OCI-LY7 (cell line): Measurements from ENCODE around the gene SPACA4. TPM values are rescaled to one million over a fixed set of nuclear protein-coding genes. Genes with fewer than 3 reads are reported as not detected.

Source experiments
- BruUV-seq: library from RNA; stranded (reverse); fragments of 400-500 nt; replicated peaks from 2 replicates; lab custom pipeline; 2021; lab: Mats Ljungman, UMichigan
- CTCF ChIA-PET: fragments of 300-600 bp; sonication (Branson Sonifier 250); formaldehyde crosslinking; loops from one replicate; lab custom pipeline; 2022; ENCODE audit warnings: antibody characterized with exemption; ENCODE audit not compliant: unreplicated experiment; lab: Charles Lee
- POLR2A ChIA-PET: fragments of 300-600 bp; sonication (Branson Sonifier 250); formaldehyde crosslinking; loops from one replicate; lab custom pipeline; 2022; ENCODE audit warnings: antibody characterized with exemption; lab: Charles Lee
- DNase-seq: peaks from one replicate; pipeline ENCODE4 v3.0.0-alpha.2; 2015; ENCODE audit warnings: low spot score
- H2AFZ ChIP-seq: fragments of 200-600 bp; sonication (generic), shearing (Covaris generic); 2 replicates; pipeline ENCODE4 v1.6.1; 2014; ENCODE audit warnings: mild to moderate bottlenecking, antibody characterized with exemption, low read length, moderate library complexity
- H3K27ac ChIP-seq: fragments of 200-600 bp; sonication (generic); 2 replicates; pipeline ENCODE4 v1.5.1; 2014; ENCODE audit warnings: mixed run types, low read depth, mild to moderate bottlenecking, moderate library complexity, low read length, inconsistent platforms; ENCODE audit not compliant: poor library complexity, severe bottlenecking
- H3K36me3 ChIP-seq: fragments of 200-600 bp; sonication (generic); 2 replicates; pipeline ENCODE4 v1.6.1; 2014; ENCODE audit warnings: mild to moderate bottlenecking, antibody characterized with exemption, low read length, moderate library complexity, mixed read lengths; ENCODE audit not compliant: insufficient read depth
- H3K4me1 ChIP-seq: fragments of 200-600 bp; sonication (generic); 2 replicates; pipeline ENCODE4 v1.5.1; 2014; ENCODE audit warnings: mild to moderate bottlenecking, low read length; ENCODE audit not compliant: insufficient read depth, poor library complexity, severe bottlenecking
- H3K4me2 ChIP-seq: fragments of 200-600 bp; sonication (generic); 2 replicates; pipeline ENCODE4 v1.6.1; 2014; ENCODE audit warnings: mild to moderate bottlenecking, low read length
- H3K4me3 ChIP-seq: fragments of 200-600 bp; sonication (generic); 2 replicates; pipeline ENCODE4 v1.5.1; 2014; ENCODE audit warnings: mild to moderate bottlenecking, low read depth, low read length; ENCODE audit not compliant: poor library complexity, severe bottlenecking
- H3K79me2 ChIP-seq: fragments of 200-600 bp; sonication (generic); 2 replicates; pipeline ENCODE4 v1.6.1; 2016; ENCODE audit warnings: low read depth, mild to moderate bottlenecking, low read length, moderate library complexity, mixed read lengths; ENCODE audit not compliant: insufficient read depth
- H3K9me2 ChIP-seq: fragments of 200-600 bp; sonication (generic); 2 replicates; pipeline ENCODE4 v1.6.1; 2016; ENCODE audit warnings: mild to moderate bottlenecking, low read length, mixed read lengths; ENCODE audit not compliant: insufficient read depth
- H3K9me3 ChIP-seq: fragments of 200-600 bp; sonication (generic); 2 replicates; pipeline ENCODE4 v1.6.1; 2014; ENCODE audit warnings: mild to moderate bottlenecking, mixed run types, low read length, mixed read lengths
- H4K20me1 ChIP-seq: fragments of 200-600 bp; sonication (generic); 2 replicates; pipeline ENCODE4 v1.6.1; 2014; ENCODE audit warnings: mild to moderate bottlenecking, antibody characterized with exemption, low read length, moderate library complexity, mixed read lengths; ENCODE audit not compliant: insufficient read depth
- EZH2phosphoT487 ChIP-seq: fragments of 200-600 bp; sonication (generic); IDR thresholded peaks from 2 replicates; pipeline ENCODE4 v1.6.1; 2018; ENCODE audit warnings: low read depth, borderline replicate concordance, mild to moderate bottlenecking, mixed run types, antibody characterized with exemption, low read length, moderate library complexity, mixed read lengths
- intact Hi-C: fragments of 100-400 bp; cut with micrococcal nuclease; formaldehyde crosslinking; loops from one replicate; pipeline ENCODE4 v1.10.0; 2022; ENCODE audit not compliant: unreplicated experiment
- total RNA-seq, 2 experiments: library from RNA; depleted of rRNA in 1 of 2; stranded (reverse); fragments of >200 nt in 1 of 2; shearing (Covaris generic) in 1 of 2; gene quantifications; 2 replicates each; pipeline ENCODE4 v1.2.3, GENCODE V29; 2014 to 2022
- TF ChIP-seq, protein P1 (sequence below): fragments of 200-600 bp; sonication (generic); conservative IDR thresholded peaks from 2 replicates; pipeline ENCODE4 v1.5.1; 2014; ENCODE audit warnings: mild to moderate bottlenecking, antibody characterized with exemption, low read length, moderate library complexity, mixed read lengths

The SPACA4 gene
- total RNA-seq, 2 experiments from 2014 or later, result not detected

DNA sequence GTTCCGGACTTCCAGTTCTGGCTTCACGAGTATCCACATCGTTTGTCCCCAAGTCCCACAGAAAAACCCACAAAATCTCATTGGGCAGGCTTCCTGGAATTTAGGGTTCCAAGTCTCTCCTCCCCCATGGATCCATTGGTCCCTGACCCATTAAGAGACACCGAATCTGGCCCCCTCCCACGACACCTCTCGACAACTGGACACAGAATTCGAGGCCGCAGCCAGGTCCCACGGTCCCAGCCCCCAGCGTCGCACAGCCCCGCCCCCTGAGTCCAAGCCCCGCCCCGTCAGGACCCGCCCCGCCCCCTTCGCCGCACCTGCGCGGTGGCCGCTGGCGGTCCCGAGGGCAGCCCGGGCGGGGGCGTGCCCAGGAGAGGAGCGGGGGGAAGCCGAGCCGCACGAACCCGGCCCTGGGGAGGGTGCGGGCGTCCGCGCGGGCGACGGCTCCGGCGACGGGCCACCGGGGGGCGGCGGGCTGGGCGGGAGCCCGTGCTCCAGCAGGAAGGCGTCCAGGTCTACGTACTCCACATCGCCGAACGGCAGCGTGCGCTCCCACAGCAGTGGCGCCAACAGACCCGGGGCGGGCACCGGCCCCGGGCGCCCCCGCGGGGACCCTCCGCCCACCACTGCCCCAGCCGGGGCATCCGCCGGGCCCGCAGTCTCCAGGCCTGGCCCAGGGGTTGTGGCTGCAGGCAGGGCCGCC lies 28.9 kb downstream of the SPACA4 start:
- no peak for TF ChIP-seq EZH2phosphoT487
- TF ChIP-seq, protein P1, sequence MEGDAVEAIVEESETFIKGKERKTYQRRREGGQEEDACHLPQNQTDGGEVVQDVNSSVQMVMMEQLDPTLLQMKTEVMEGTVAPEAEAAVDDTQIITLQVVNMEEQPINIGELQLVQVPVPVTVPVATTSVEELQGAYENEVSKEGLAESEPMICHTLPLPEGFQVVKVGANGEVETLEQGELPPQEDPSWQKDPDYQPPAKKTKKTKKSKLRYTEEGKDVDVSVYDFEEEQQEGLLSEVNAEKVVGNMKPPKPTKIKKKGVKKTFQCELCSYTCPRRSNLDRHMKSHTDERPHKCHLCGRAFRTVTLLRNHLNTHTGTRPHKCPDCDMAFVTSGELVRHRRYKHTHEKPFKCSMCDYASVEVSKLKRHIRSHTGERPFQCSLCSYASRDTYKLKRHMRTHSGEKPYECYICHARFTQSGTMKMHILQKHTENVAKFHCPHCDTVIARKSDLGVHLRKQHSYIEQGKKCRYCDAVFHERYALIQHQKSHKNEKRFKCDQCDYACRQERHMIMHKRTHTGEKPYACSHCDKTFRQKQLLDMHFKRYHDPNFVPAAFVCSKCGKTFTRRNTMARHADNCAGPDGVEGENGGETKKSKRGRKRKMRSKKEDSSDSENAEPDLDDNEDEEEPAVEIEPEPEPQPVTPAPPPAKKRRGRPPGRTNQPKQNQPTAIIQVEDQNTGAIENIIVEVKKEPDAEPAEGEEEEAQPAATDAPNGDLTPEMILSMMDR, result no peak
- H2AFZ ChIP-seq, result peak overlapping the region; percentile 45; the same call in 1 of the 2 replicates
- H3K79me2 ChIP-seq, result no peaks in the 10 kb centered on the region; the same call in 1 of the 2 replicates
- peak overlapping the region; percentile 76 for H3K4me3 ChIP-seq
- H3K27ac ChIP-seq, result peak overlapping the region; percentile 94
- POLR2A ChIA-PET, result no interaction called here
- DNase-seq, result peak; percentile 86
- intact Hi-C loops, result loop anchor here (5.0 to 10.0 kb wide), 2 partner anchors 859 to 1042 kb away; partner anchors contain the start of genes PRMT1 and RPS11
- peak overlapping the region; percentile 97 for H3K4me2 ChIP-seq
- CTCF ChIA-PET, result no interaction called here
- H3K9me2 ChIP-seq, result no peaks in the 10 kb centered on the region
- no TSS peak for BruUV-seq
- H3K36me3 ChIP-seq, result peaks cover 11% of the 10 kb centered on the region; the same call in 1 of the 2 replicates
- peaks cover 46% of the 10 kb centered on the region for H3K4me1 ChIP-seq
- no peaks in the 10 kb centered on the region for H4K20me1 ChIP-seq
- H3K9me3 ChIP-seq, result no peaks in the 10 kb centered on the region

- TF ChIP-seq, protein P1, result no peak
- TF ChIP-seq EZH2phosphoT487, result no peak
- H2AFZ ChIP-seq, result peak overlapping the region; percentile 45; the same call in 1 of the 2 replicates
- peaks cover 46% of the 10 kb centered on the region for H3K4me1 ChIP-seq
- peak overlapping the region; percentile 76 for H3K4me3 ChIP-seq
- peak overlapping the region; percentile 94 for H3K27ac ChIP-seq
- no TSS peak for BruUV-seq
- peaks cover 3% of the 10 kb centered on the region; the same call in 1 of the 2 replicates for H3K36me3 ChIP-seq
- ChIA-PET POLR2A (no interaction called here), CTCF (no interaction called here)
- no peaks in the 10 kb centered on the region for H4K20me1 ChIP-seq
- H3K9me2 ChIP-seq, result no peaks in the 10 kb centered on the region
- peak overlapping the region; percentile 97 for H3K4me2 ChIP-seq
- no peaks in the 10 kb centered on the region for H3K9me3 ChIP-seq
- no peak for DNase-seq
- H3K79me2 ChIP-seq, result no peaks in the 10 kb centered on the region; the same call in 1 of the 2 replicates
- intact Hi-C loops, result loop anchor here (5.0 to 10.0 kb wide), 2 partner anchors 859 to 1041 kb away; partner anchors contain the start of genes PRMT1 and RPS11
Measured at GRCh38 chr19:48635966-48636858, 29.7 kb downstream of the SPACA4 start.
